SU-DHL-6 (cell line): ENCODE measurements around the gene CRPPA.

ENCODE experiments used
- EZH2phosphoT487 ChIP-seq: fragments of 200-600 bp; sonication (generic), shearing (Covaris generic); conservative IDR thresholded peaks from 2 replicates; pipeline ENCODE4 v1.6.1; 2018; ENCODE audit warnings: mild to moderate bottlenecking, antibody characterized with exemption, low read length, moderate library complexity, mixed read lengths
- TF ChIP-seq, protein P1 (sequence below): fragments of 200-600 bp; sonication (generic); IDR thresholded peaks from one replicate; pipeline ENCODE4 v1.5.1; 2017; ENCODE audit warnings: antibody characterized with exemption, mild to moderate bottlenecking, low read length, moderate library complexity; ENCODE audit not compliant: insufficient read depth, poor library complexity, severe bottlenecking

DNA sequence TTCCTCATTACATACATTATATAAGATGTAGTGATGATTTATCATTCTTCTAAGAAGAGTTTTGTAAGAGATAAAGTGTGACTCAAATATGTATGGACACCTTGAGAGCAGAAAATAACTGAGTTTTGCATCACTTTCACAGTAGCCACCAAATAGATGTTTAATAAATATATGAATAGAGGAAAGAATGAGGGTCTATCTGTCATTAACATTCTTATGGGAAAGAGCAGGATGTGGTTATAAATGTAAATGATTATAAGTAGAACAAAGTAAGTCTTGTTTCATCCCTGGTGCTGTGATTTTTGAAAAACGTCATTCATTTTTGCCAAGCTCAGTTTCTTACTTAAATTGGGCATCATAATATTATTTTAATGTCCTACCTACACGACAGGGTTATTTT lies 15.0 kb upstream of the CRPPA start:
- TF ChIP-seq, protein P1, sequence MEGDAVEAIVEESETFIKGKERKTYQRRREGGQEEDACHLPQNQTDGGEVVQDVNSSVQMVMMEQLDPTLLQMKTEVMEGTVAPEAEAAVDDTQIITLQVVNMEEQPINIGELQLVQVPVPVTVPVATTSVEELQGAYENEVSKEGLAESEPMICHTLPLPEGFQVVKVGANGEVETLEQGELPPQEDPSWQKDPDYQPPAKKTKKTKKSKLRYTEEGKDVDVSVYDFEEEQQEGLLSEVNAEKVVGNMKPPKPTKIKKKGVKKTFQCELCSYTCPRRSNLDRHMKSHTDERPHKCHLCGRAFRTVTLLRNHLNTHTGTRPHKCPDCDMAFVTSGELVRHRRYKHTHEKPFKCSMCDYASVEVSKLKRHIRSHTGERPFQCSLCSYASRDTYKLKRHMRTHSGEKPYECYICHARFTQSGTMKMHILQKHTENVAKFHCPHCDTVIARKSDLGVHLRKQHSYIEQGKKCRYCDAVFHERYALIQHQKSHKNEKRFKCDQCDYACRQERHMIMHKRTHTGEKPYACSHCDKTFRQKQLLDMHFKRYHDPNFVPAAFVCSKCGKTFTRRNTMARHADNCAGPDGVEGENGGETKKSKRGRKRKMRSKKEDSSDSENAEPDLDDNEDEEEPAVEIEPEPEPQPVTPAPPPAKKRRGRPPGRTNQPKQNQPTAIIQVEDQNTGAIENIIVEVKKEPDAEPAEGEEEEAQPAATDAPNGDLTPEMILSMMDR: no peak
- no peak for TF ChIP-seq EZH2phosphoT487
